HG03095 (cell line): ENCODE results near the gene NOTCH1.
"Not testable (repeated sequence)": the region's sequence is repeated elsewhere in the genome, so short reads cannot be mapped to it uniquely, and the experiment has no call there.

Source experiments
- ATAC-seq: cut with Tn5 transposase; IDR thresholded peaks from one replicate; pipeline ENCODE4 v1.9.1; 2021; ENCODE audit warnings: moderate library complexity; ENCODE audit not compliant: unreplicated experiment

Gene NOTCH1

DNA sequence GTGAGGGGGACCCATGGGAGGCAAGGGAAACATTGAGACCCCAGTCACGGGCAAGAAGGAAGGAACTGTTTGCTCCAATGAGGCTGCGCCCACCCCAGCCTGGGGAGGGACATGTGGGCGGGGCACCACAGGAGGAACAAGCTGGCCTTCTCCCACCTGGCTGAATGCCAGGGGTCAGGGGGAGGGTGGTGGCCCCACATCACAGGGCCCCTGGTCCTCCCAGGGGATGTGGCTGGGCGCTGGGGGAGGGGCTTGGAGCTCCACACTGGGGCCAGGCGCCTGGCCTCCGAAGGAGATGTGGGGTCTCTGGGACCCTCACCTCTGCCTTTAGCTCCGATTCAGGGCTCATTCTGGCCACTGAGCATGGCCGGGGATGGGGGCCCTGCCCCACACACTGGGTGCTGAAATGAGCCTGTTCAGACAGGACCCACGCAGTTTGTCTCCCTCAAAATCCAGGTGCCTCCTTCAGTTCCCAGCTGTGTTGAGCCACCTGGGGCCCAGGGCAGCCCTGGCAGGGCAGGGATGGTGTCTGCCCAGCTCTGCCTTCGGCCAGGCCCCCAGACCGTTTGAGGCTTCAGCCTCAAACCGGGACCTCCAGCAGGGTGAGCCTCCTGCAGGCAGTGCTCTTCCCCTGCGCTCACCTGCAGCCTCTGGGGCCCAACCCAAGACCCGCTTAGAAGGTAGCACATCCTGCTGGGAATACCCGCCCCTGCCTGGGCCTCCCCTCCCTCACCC lies 33.2 kb upstream of the NOTCH1 start:
- no peak for ATAC-seq

GRCh38 chr9:136578626-136578914 lies 32.7 kb upstream of the NOTCH1 start:
- no peak for ATAC-seq

- no peak for ATAC-seq
Measured at GRCh38 chr9:136577941-136578625, 32.2 kb upstream of the NOTCH1 start.

DNA sequence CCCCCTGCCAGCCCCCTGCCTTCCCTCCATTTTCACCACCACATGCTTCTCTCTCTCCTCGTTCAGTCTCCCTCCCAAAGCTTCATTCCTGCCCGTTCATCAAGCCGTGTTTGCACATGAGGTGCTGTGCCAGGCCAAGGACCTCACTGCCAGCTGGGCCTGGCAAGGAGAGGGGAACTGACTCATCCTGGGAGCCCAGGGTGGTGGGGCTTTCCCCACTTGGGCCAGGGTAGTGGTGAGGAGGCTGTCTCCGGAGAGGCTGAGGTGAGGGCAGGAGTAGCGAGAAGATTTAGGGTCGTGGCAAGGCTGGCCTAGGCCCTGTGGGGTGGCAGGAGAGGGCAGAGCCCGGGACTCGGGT lies 30.4 kb upstream of the NOTCH1 start:
- ATAC-seq = no peak

DNA sequence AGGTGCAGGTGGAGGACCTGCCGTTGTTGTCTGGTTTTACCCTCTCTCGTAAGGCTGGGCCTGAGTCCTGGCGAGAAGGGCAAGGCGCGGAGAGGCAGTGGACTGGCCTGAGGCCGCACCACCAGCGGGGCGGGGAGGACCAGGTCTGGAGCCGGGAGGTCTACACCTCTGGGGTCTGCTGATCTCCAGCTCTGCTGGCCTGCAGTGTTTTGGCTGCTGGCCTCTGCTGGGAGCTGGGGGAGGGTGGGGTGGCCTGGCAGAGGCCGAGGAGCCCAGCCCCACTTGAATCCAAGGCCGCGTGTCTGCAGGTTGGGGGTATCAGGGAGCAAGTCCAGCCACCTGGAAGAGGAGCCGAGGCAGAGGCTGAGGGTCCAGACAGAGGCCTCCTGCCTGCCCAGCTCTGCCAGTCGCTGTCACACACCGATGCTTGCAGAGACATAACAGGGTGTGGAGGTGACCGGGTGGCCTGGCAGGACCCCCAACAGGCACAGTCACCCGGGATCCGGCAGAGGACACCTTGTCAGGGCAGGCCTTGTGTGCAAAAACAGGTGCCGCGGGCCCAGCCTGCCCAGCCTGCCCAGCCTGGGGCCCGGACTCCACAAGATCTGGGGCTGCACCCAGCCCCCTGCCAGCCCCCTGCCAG lies 29.9 kb upstream of the NOTCH1 start:
- no peak for ATAC-seq

GRCh38 chr9:136574606-136575005 lies 28.8 kb upstream of the NOTCH1 start:
- not testable (repeated sequence) for ATAC-seq

- ATAC-seq = no peak
Measured at GRCh38 chr9:136572828-136573625, 27.2 kb upstream of the NOTCH1 start.

GRCh38 chr9:136572003-136572827 lies 26.4 kb upstream of the NOTCH1 start:
- ATAC-seq = no peak

DNA sequence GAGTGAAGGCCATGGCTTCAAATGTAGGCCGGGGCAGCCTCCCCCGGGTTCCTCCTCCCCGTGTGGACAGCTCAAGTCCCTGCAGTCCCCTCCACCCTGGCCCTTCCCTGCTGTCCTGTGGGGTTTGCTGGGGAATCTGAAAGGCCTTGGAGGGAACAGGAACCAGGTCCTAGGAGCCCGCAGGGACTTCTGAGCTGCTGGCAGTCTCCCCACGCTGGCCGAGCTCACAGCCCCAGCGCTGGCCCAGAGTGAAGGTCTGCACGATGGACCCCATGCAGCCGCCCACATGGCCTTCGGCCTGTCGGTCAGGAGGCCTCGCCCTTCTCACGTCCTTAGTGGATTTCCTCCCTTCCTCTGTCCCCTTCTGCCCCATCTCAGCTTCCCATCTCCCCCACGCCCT lies 25.7 kb upstream of the NOTCH1 start:
- no peak for ATAC-seq

DNA sequence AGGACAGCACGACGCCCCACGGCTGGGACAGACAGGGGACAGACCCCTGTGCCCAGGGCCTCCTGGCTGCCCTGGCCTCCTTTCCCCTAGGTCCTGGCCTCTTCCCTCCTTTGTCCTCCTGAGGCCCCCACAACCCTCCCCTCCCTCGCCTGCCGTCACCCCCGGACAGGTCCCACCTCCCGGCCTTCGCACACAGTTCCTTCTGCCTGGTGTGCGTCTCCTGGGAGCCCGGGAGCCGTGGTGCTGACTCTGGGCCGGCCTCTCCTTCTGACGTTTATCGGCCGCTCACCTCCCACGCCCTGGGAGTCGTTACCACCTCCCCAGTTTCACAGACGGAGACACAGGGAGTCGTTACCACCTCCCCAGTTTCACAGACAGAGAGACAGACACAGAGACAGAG lies 25.1 kb upstream of the NOTCH1 start:
- no peak for ATAC-seq

- no peak for ATAC-seq
Measured at GRCh38 chr9:136570191-136570845, 24.5 kb upstream of the NOTCH1 start.

- ATAC-seq = no peak
Measured at GRCh38 chr9:136569526-136570148, 23.8 kb upstream of the NOTCH1 start.

DNA sequence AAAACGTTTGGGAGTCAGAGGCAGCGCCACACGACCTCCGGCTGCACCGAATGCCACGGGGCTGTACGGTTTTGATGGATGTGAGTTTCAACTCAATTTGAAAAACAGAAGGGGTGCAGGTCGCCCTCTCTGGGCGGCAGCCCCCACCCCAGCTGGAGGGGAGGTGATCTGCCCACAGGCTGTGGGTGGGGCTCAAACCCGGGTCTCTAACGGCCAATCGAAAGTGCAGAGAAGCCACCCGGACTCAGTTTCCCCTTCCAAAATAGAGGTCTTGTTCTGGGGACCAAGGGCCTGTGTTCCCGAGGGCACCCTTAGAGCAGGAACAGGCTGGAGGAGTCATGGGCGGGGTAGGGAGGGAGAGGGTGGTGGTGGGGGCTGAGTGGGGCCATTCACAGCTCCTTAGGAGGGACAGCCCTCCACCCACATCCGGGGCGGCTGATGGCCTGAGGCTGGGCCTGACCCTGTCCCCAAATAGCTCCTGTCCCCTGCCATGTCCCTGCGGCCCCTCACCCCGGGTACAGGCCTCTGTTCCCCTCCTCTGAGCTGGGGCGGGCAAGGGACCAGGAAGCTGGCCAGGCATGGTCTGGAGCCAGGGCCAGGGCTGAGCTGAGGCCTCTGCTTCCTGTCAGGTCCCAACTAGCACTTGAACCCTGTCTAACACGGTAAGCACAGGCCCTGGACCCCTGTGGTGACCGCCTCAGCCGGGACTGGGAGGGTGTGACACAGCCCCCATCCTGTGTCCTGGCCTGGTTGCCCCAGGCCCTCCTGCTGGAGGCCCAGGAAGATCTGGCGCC lies 22.6 kb upstream of the NOTCH1 start:
- ATAC-seq = no peak

- no peak for ATAC-seq
Measured at GRCh38 chr9:136567651-136568287, 21.9 kb upstream of the NOTCH1 start.

GRCh38 chr9:136566901-136567300 lies 21.1 kb upstream of the NOTCH1 start:
- ATAC-seq = no peak

- ATAC-seq = no peak
Measured at GRCh38 chr9:136566553-136566895, 20.7 kb upstream of the NOTCH1 start.

DNA sequence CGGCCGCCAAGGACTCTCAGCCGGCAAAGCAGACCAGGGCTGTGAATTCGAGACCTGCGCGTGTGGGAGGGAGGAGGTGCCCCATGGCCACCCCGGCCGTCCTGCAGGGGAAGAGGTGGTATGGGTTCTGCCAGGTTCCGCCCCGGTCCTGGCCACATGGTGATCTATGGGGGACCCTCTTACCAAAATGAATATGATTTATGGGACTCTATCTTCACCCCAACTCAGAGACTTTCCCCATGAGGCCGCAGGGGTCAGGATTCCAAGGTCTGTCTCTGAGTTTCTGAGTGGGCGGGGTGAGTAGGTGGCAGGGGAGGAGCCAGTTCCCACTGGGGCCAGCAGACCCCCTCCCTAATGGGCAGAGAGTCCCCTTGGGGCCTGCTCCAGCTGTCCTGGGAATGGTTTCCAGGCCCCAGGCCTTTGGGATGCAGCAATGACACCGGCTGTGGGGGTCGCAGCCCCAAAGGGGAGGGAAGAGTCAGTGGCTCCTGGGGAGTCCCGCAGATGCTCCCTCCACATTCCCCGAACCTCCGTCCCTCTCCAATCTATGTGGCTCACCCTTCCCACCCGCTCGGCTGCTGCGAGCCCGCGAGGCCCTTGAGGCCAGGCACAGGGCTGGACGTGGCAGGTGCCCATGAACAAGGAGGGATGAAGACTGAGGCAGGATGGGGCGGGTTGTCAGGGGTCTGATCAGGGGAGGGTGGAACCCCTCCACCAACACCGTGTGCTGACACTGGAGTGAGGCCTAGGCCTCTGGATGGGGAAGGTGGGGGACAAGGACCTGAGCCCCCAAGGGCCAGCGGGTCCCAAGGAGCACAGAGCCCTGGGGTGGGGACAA lies 20.1 kb upstream of the NOTCH1 start:
- no peak for ATAC-seq
